ENCODE measurements around the gene COL8A1.

COL8A1 gene

GRCh38 chr3:99765042-99765942 is 126.9 kb downstream of the COL8A1 start:
- DNase-seq: no peak

DNA sequence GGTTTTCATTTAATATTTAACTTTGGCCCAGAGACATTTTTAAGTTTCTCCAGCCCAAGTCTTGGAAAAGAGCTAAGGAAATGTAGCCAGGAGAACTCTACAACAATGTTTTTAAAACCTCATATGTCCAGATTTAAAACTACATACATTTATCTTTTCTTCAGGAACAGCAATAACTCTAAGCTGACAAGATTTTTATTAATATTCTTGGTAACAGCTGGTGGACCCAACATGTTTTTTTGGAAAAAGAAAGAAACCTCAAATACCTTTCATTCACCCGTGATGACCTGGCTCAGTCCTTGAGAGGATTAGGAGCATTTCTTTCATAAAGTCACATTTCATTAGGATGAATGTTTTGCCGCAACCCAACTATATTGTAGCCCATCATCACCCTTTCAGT is 128.9 kb downstream of the COL8A1 start:
- DNase-seq: no peak

DNA sequence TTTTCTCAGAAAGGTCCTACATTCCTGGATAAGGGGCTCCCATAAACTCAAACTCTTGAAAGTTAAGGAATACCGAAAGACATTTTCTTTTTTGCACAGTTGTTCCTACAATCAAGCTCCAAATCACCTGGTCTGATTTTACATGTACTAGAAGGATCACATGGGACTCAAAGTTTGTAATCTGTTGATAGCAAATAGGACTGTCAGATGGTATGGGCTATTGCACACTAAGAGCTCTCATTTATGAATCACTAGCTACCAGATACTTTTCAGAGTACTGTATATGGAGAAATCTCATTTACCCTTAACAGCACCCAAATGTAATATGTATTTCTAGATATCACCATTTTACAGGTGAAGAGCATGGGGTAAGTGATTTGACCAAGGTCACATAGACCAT is 129.7 kb downstream of the COL8A1 start:
- no peak for DNase-seq

GRCh38 chr3:99768808-99769501 is 130.6 kb downstream of the COL8A1 start:
- no peak for DNase-seq

- no peak for DNase-seq
Observed at GRCh38 chr3:99772171-99772570, 133.8 kb downstream of the COL8A1 start.

GRCh38 chr3:99772671-99773070 is 134.3 kb downstream of the COL8A1 start:
- DNase-seq: no peak

DNA sequence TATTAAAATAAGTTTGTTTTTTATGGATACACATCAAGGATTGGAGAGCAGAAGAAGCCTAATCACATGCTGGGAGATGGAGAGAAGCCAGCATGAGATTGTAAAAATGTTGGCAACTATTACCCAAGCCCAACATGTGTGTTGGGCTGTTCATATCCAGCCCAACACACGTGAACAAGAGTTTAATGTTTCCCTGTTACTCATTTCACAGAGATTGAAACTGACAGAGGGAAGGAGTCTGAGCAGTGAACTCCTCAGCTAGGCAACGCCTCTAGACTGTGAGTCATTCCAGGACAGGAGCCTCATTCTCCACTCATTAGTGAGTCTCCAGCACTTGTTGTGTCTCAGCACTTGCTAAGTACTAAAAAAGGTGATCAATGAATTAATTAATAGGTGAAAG is 136.1 kb downstream of the COL8A1 start:
- no peak for DNase-seq

- DNase-seq: no peak
Observed at GRCh38 chr3:99776516-99777209, 138.3 kb downstream of the COL8A1 start.

DNA sequence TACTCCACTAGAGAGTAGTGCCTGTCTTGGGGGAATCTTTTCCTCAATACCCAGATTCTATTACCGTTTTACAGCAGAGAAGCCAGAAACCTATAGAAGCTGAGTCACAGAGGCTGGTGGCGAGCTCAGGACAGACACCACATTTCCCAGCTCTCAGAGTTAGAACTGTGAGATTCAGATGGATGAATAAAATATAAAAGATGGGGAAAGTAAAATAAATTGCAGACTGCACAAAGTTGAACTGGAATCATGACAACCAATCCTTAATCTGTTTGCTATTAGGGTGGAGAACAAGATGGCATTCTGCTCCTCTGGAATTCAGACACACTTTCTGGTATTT is 138.8 kb downstream of the COL8A1 start:
- no peak for DNase-seq

- DNase-seq: no peak
Observed at GRCh38 chr3:99777708-99778107, 139.3 kb downstream of the COL8A1 start.

- DNase-seq: no peak
Observed at GRCh38 chr3:99780749-99781148, 142.4 kb downstream of the COL8A1 start.

DNA sequence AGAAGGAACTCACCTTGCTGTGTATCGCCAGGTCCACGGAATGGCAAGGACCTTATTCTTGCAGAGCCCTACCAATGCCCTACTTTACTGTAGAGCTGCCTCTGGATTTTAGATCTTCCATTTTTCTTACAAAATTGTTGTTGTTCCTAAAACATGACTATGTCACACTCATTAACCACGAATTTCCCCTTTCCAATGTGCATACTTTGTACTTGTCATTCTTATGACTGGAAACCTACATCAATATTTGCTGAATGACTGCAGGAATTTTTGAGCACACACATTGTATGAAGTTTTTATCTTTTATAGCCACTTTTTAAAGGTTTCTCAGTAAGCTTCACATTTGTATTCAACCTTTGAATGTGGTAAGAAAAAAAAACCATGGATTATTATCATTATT is 143.4 kb downstream of the COL8A1 start:
- DNase-seq: no peak

DNA sequence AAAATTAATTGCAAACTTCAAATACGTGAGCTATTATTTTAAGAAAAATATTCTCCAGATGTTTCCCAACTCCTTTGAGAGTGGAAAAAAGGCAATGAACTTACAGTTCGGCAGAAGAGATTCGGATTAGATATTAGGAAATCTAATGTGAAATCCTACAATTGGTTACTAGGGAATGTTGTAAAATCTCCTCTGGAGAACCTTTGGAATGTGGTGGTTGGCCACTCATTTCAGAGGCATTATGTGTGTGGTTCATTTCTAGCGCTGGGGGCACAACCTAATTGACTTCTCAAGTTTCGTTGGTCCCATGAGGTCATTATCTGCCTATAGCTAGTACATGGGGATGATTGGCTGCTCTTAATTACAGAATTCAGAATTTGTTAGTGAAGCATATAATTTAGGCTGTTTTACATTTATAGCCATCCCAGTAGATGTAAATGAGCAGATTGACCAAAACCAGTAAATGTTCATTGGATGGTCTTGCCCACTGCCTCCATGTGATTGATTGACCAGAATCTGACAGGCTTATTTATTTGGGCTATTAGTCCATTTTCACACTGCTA is 144.7 kb downstream of the COL8A1 start:
- DNase-seq: no peak

GRCh38 chr3:99789011-99789721 is 150.8 kb downstream of the COL8A1 start:
- no peak for DNase-seq

- DNase-seq: no peak
Observed at GRCh38 chr3:99794485-99794884, 156.1 kb downstream of the COL8A1 start.

GRCh38 chr3:99795573-99795972 is 157.2 kb downstream of the COL8A1 start:
- DNase-seq: no peak

DNA sequence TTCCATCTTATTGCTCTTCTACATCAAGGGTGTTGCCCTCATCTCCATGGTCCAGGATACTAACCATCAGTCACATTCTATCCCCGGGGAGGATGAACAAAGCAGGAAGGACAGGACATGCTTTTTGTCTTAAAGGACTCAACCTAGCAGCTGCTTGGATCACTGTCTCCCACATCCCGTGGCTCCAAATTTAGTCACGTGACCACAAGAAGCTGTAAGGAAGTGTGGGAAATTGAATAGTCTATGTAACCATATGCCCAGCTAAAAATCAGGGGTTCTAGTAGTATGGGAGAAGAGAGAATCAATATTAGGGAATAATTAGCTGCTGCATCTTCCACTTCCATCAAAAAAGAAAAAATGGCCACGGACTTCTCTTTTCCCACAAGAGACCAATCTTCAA is 161.0 kb downstream of the COL8A1 start:
- DNase-seq: no peak

DNA sequence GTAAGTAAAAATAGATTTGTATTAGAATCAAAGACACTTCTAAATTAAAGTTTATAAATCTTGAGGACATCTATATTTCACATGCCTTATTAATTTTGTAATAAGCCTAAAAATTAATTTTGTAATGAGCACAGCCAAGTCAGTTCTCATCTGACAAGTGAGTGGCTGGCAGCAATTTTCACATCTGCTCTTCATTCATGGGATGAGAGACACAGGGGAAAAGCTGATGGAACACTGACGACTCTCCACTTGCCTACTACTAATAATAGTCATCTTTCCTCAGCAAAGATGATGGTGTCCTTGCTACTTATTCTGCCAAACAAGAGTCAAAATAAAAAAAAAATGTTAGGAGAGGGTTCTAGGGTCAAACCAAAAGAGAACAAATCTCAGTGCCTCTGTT is 164.9 kb downstream of the COL8A1 start:
- no peak for DNase-seq

- DNase-seq: no peak
Observed at GRCh38 chr3:99805160-99805559, 166.8 kb downstream of the COL8A1 start.

GRCh38 chr3:99808163-99808794 is 169.9 kb downstream of the COL8A1 start:
- DNase-seq: no peak

GRCh38 chr3:99809565-99809964 is 171.2 kb downstream of the COL8A1 start:
- DNase-seq: no peak

DNA sequence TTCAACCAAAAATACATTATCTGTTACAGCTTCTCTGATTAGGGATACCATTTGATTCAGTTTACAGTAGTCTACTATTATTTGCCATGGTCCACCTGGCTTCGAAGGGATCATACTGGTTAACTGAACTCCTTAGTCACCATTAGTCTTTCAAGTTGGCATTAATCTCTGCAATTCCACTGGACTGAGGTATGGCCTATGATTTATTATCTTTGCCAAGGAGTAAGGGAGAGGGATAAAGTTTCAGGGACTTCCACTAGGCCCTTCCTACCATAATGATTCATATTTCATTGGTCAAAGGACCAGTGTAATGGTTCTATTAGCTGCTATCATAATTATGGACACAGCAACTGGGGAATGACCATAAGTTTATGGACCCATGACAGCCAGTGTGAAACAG is 172.0 kb downstream of the COL8A1 start:
- no peak for DNase-seq
